Hindlimb muscle (tissue), 1 donor: Measurements from ENCODE around the gene WDR45B. TPM values are rescaled to one million over a fixed set of nuclear protein-coding genes. Genes with fewer than 3 reads are reported as not detected.

Experiments used
- DNase-seq: peaks from one replicate; pipeline ENCODE4 v3.0.0-alpha.2; 2013
- polyA plus RNA-seq: library from polyadenylated mRNA; unstranded; fragments of 120-200 nt; gene quantifications from one replicate; pipeline ENCODE4 v1.2.1, GENCODE V29; 2013; ENCODE audit not compliant: insufficient read length

WDR45B gene
- polyA plus RNA-seq, 1 donor: 61.2 TPM

GRCh38 chr17:82675476-82676245 is 27.4 kb upstream of the WDR45B start:
- no peak for DNase-seq

GRCh38 chr17:82674656-82675475 is 26.6 kb upstream of the WDR45B start:
- no peak for DNase-seq

GRCh38 chr17:82670661-82671450 is 22.6 kb upstream of the WDR45B start:
- DNase-seq: no peak

- DNase-seq: peak; percentile 48
These were observed 20.4 kb upstream of the WDR45B start for GRCh38 chr17:82668631-82669099.

- DNase-seq: no peak
These were observed 19.9 kb upstream of the WDR45B start for GRCh38 chr17:82668024-82668630.

- no peak for DNase-seq
These were observed 19.4 kb upstream of the WDR45B start for GRCh38 chr17:82667668-82668000.

- DNase-seq: no peak
These were observed 18.9 kb upstream of the WDR45B start for GRCh38 chr17:82666931-82667667.

GRCh38 chr17:82665891-82666290 is 17.6 kb upstream of the WDR45B start:
- DNase-seq: no peak

GRCh38 chr17:82665217-82665616 is 17.0 kb upstream of the WDR45B start:
- DNase-seq: no peak

- DNase-seq: no peak
These were observed 16.5 kb upstream of the WDR45B start for GRCh38 chr17:82664701-82665182.

GRCh38 chr17:82664276-82664575 is 16.0 kb upstream of the WDR45B start:
- no peak for DNase-seq

- no peak for DNase-seq
These were observed 15.4 kb upstream of the WDR45B start for GRCh38 chr17:82663381-82664275.

GRCh38 chr17:82662711-82663261 is 14.5 kb upstream of the WDR45B start:
- DNase-seq: no peak

- no peak for DNase-seq
These were observed 13.8 kb upstream of the WDR45B start for GRCh38 chr17:82661717-82662683.

- no peak for DNase-seq
These were observed 11.6 kb upstream of the WDR45B start for GRCh38 chr17:82659886-82660285.

- DNase-seq: no peak
These were observed 10.7 kb upstream of the WDR45B start for GRCh38 chr17:82658796-82659452.

GRCh38 chr17:82658331-82658730 is 10.1 kb upstream of the WDR45B start:
- no peak for DNase-seq

- DNase-seq: no peak
These were observed 9.7 kb upstream of the WDR45B start for GRCh38 chr17:82657926-82658325.

- DNase-seq: no peak
These were observed 8.0 kb upstream of the WDR45B start for GRCh38 chr17:82656266-82656665.
